ENCODE measurements around the gene PTGIR. TPM values are rescaled to one million over a fixed set of nuclear protein-coding genes. Genes with fewer than 3 reads are reported as not detected.
A peak's percentile ranks its signal among the peaks of the same experiment; 100 is the strongest.
"Not testable (repeated sequence)": the region's sequence is repeated elsewhere in the genome, so short reads cannot be mapped to it uniquely, and the experiment has no call there.

The PTGIR gene
- total RNA-seq, 1 experiment from 2014 or later = not detected

DNA sequence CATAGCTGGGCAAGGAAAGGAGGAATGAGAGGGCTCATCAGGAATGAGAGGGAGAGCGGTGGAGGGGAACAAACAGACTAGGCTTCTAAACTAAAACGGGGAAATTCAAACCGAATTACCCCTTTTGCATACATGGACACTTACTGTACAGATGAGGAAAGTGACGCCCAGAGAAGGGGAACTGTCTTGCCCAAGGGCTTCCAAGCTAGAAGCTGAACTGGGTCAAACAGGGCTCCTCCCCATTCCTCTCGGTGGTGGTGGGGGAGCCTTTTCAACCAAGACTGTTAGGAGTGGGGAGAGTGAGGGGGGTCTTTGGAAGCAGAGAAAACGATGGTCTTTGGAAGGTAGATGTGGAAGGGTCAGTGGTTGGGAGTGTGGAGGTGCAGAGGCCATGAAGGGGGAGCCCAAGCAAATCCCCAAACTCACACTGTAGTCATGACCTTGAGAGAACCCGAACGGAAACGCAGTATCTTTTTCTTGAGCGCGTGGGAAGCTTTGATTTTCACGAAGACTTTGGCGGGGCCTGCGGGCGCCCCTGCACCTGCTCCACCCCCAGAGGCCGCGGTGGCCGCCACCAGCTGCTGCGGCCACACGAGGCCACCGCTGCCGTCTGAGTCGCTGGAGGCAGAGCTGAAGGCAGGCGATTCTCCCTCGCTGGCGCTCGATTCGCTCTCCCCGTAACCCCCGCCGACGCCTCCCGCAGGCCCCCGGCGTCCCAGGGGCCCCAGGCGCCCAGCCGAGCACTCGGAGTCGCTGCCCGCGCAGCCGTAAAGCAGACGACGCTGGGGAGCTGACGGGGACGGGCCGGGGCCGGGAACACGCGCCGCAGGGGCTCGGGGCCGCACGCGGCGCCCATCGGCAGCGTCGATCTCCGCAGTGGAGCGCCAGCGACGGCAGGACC lies 23.4 kb upstream of the PTGIR start:
- Histone ChIP-seq H3K9me3 (peaks cover 4% of the 10 kb centered on the region), H3K27me3 (no peaks in the 10 kb centered on the region; the same call in 1 of the 2 replicates), H3K4me3 (no peak overlapping the region), H3K36me3 (no peaks in the 10 kb centered on the region)
- no peak for DNase-seq

DNA sequence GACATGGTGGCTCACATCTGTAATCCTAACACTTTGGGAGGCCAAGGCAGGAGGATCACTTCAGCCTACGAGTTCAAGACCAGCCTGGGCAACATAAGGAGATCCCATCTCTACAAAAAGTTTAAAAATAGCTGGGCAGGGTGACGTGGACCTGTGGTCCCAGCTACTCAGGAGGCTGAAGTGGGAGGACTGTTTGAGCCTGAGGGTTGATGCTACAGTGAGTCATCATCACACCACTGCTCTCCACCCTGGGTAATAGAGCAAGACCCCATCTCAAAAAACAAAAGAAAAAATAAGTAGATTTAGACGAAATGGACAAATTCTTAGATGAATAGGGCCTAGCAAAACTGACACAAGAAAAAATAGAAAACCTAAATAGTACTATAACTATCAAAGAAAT lies 21.5 kb upstream of the PTGIR start:
- Histone ChIP-seq H3K36me3 (no peaks in the 10 kb centered on the region), H3K9me3 (peaks cover 4% of the 10 kb centered on the region), H3K27me3 (no peaks in the 10 kb centered on the region; the same call in 1 of the 2 replicates), H3K4me3 (no peak overlapping the region)
- DNase-seq = no peak

DNA sequence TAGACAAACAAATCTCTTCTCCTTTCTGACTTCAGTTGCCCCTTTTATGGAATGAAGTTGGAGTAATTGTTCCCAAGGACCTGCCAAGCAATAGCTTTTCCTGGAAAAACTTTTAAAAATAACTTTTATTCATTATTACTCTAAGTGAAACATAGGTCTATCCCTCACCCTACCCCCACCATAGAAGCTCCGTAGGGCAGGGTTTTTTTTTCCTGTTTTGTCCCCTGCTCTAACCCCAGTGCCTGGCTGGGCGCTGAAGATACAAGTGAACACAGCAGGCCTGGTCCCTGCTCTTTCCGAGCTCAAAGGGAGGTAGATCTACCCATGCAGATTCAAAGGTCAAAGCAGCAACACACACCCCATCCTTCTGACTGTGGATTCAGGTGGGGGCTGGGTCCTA lies 19.8 kb upstream of the PTGIR start:
- Histone ChIP-seq H3K27me3 (peaks cover 3% of the 10 kb centered on the region), H3K4me3 (no peak overlapping the region), H3K36me3 (no peaks in the 10 kb centered on the region), H3K9me3 (peaks cover 4% of the 10 kb centered on the region)
- no peak for DNase-seq

DNA sequence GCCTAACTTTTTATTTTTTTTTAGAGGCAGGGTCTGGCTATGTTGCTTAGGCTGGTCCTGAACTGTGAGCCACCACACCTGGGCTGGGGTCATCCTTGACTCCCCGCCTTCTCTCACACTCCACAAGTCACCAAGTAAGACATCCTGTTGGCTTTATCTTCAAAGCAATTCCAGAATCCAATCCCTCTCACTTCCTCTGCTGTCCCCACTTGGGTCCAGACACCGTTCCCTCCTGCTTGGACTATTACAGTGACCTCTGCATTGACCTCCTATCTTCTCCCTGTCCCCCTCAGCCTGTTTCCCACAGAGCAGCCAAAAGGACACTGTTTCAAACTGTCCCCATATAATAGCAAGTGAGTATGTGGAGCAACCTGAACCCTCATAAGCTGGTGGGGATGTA lies 15.8 kb upstream of the PTGIR start:
- DNase-seq = no peak
- peaks cover 9% of the 10 kb centered on the region for H3K27me3 ChIP-seq
- no peaks in the 10 kb centered on the region for H3K9me3 ChIP-seq
- no peak overlapping the region for H3K4me3 ChIP-seq
- no peaks in the 10 kb centered on the region for H3K36me3 ChIP-seq

DNA sequence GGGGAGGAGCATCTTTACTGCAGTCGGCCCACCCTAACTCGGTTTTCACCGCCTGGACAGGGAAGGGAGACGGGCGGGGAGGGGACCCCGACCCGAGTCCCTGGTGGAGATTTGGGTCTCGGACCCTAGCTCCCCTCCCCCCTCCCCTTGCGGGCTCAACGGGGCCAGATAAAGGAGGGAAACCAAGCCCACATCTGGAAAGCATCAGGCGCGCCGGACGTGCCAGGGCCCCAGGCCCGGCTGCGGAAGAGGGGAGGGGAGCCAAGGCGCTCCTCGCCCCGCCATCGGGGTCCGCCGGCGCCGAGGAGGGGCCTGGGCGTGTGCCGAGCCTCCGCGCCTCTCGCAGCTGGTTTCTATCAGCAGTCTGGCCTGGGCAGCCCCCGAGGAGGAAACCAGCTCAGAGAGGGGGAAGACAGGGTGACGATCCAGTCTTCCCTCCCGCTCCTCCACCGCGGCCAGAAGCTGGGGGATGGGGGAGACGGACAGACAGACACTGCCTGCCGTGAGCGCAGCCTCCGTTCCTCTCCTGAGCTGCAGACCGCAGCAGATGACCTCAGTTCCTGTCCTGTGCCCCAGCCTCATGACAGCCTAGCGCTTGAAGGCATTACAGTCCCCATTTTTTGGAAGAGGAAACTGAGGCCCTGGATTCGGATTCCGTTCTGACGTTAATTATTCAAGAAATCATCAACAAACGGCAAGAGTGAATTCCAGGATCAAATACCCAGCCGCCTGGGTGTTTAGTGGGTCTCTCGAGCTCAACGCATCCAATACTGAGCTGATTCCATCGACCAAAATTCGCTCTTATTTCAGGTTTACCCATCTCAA lies 14.7 kb upstream of the PTGIR start:
- Histone ChIP-seq H3K9me3 (no peaks in the 10 kb centered on the region), H3K36me3 (no peaks in the 10 kb centered on the region), H3K27me3 (peaks cover 14% of the 10 kb centered on the region), H3K4me3 (peak overlapping the region; percentile 40)
- DNase-seq = peak; percentile 60

DNA sequence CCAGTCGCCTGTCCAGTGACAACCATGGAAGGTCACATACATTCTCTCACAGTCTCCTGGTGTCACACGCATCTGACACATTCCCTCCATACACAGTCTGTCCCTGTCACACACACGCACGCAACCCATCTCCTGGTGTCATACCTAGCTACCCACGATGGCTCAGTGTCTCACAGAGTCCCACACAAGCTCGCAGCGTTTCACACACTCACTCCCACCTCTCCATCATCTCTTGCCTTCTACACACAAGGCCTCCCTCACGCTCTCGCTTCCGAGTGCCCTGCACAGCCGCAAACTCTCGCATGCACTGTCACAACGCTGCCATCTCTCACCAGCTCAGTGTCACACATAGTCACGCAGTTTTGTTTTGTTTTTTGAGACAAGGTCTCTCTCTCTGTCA lies 12.3 kb upstream of the PTGIR start:
- no peak for DNase-seq
- no peaks in the 10 kb centered on the region for H3K9me3 ChIP-seq
- H3K4me3 ChIP-seq = no peak overlapping the region
- peaks cover 16% of the 10 kb centered on the region for H3K27me3 ChIP-seq
- H3K36me3 ChIP-seq = no peaks in the 10 kb centered on the region

DNA sequence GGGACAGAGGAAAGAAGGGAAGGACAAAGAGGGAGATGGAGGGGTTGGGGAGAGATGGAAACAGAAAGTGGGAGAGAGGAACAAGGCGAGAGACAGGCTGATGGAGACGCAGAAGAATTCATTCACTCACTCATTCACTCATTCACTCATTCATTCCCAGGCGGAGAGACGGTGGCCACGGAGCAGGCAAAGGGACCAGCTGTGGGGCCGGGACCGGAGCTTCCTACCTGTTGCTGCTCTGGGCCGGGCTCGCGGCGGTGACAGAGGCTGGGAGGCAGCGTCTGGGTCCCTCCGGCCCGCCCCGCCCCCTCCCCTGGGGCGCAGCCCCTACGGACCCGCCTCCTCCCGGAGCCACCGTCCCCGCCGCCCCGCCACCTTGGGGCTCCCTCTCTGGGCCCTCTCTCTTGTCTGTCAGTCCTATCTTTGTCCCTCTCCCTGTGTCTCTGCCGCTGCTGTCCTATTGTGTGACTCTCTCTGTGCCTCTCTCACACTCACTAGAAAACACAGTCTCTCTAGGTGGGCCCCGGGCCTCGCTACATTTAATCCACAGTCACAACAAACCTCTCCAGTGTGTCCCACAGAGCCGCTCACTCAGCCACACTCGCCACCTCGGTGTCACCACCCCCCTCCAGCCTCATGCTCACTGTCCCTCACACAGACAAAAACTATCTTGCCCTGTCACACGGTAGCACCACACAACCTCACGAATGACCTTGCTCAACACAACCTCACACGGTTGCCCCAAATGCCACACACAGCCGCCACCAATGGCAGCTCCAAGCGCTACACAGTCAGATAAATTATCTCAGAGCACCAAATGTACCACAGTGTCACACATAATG lies 11.3 kb upstream of the PTGIR start, which contains the start of gene GNG8:
Gene GNG8, minus strand, starts transcription at position 283 of the 842 bp plus-strand sequence. CDS start 1,520 bp downstream, outside the sequence.
- no peaks in the 10 kb centered on the region for H3K36me3 ChIP-seq
- DNase-seq = no peak
- H3K4me3 ChIP-seq = no peak within 1 kb of the TSS

DNA sequence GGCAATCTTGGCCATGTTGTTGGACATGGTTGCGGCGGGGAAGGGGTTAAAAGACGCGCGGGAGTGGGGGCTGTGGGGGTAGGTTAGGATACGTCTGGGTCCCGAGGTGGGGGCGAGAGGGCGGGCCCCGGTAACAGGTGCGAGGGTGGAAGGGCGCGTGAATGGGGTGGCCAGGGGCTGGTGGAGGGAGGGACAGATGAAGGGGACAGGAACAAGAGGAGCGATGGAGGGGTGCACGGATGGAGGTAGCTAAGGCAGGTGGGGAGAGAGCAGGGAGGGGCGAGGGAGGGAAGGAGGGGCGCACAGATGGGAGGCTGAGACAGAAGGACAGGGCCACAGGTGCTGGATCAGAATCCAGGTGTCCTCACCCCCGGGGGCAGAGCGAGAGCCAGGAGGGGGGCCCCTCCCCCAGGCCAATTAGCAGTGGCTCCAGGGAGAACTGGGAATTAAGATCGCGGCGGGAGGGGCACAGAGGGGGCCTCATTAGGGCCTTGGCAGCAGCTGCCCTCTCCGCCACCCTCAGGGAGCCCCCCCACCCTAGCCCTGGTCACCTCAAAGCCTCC lies 9.8 kb upstream of the PTGIR start:
- Histone ChIP-seq H3K4me3 (no peak overlapping the region), H3K36me3 (no peaks in the 10 kb centered on the region), H3K9me3 (no peaks in the 10 kb centered on the region), H3K27me3 (peaks cover 13% of the 10 kb centered on the region)
- no peak for DNase-seq

More for the DNA sequence above, 11.3 kb upstream of the PTGIR start, which contains the start of gene GNG8:
- peaks cover 16% of the 10 kb centered on the region for H3K27me3 ChIP-seq
- H3K9me3 ChIP-seq = no peaks in the 10 kb centered on the region

DNA sequence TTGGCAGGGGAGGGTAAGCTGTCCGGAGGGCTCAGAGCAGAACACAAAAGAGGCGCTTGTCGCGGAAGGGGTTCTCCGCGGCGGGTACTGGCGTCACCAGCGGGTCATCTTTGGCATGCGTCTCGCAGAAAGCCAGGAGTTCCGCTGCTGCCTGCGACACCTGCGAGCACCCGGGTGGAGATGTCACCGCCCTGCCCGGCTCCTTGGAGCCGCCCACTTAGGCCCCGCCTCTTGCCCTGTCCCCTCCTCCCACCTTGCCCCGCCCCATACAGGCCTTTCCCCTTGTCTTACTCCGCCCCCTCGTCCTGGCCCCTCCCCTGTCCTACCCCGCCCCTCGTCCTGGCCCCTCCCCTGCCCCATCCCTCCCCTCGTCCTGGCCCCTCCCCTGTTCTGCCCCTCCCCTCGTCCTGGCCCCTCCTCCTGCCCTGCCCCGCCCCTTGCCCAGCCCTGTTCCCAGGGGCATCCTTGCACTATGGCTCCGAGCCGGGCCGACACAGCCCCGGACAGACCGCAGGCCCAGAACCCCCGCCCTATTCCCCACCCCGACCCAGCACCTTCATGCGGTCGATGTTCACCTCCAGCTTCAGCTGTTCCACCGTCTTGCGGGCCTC lies 9.3 kb upstream of the PTGIR start:
- Histone ChIP-seq H3K36me3 (no peaks in the 10 kb centered on the region), H3K4me3 (no peak overlapping the region), H3K9me3 (no peaks in the 10 kb centered on the region), H3K27me3 (peaks cover 11% of the 10 kb centered on the region)
- DNase-seq = peak; percentile 59

DNA sequence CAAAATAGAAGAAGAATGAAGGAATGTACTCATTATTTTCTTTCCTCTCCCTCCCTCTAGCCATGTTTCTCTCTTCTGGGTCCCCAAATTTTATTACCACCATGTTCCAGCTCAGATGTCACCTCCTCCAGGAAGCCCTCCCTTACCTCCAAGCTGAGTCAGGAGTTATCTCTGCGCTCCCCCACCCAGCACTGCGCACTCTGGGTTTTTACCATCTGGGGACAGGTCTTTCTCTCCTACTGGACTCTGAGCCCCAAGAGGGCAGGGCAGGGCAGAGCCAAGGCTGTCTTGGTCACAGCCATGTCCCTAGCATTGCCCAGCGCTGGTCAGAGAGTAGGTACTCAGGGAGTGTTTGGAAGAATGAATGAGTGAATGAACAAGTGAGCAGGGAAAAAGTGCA lies 8.2 kb upstream of the PTGIR start:
- H3K9me3 ChIP-seq = no peaks in the 10 kb centered on the region

DNA sequence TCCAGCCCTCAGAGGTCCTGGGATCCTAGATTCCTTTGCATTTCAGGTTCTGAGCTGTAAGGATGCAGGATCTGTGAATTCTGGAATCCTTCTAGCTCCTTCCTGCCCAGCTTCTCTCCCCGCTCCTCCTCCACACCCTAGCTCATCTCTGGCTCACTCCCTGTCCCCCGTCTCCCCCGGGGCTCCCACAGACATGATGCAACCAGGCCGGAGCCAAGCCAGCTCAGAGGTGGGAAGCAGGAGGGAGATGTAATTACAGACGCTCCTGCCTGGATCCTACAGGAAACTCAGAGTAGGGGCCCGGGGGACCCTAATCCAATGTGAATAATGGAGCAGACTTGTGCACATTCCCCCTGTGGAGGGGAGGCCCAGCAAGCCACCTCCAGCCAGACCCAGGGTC lies 6.6 kb upstream of the PTGIR start:
- Histone ChIP-seq H3K4me3 (no peak overlapping the region), H3K36me3 (no peaks in the 10 kb centered on the region), H3K27me3 (peaks cover 7% of the 10 kb centered on the region), H3K9me3 (no peaks in the 10 kb centered on the region)
- no peak for DNase-seq

More for the DNA sequence above, 8.2 kb upstream of the PTGIR start:
- Histone ChIP-seq H3K27me3 (peaks cover 10% of the 10 kb centered on the region), H3K4me3 (no peak overlapping the region), H3K36me3 (no peaks in the 10 kb centered on the region)
- no peak for DNase-seq

DNA sequence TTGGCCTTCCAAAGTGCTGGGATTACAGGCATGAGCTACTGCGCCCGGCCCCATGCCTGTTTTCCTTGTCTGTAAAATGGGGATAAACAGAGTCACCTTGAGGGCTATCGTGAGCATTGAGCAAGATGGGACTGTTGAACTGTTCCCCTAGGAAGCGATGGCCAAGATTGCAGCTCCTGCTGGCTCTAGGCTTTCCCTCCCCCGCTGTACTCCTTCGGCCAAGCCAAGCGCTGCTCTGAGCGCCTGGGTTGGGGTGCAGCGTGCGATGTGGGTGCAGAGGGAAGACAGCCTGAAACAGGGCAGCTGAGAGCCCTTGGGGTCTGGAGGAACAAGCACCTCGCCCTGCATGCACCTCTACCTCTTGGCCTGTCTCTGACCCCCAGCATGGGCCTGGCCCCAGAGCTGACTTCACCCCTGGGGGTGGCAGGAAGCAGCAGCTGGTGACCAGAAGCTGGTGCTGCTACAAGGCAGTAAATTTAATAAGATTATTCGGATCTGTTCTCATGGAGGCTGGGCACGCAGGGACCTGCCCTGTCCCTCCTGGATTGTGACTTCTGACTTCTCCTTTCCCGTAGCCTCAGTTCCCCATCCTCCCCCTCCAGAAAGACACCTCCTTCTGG lies 5.8 kb upstream of the PTGIR start:
- Histone ChIP-seq H3K9me3 (no peaks in the 10 kb centered on the region), H3K36me3 (no peaks in the 10 kb centered on the region), H3K4me3 (no peak overlapping the region), H3K27me3 (peaks cover 7% of the 10 kb centered on the region)
- DNase-seq = no peak

DNA sequence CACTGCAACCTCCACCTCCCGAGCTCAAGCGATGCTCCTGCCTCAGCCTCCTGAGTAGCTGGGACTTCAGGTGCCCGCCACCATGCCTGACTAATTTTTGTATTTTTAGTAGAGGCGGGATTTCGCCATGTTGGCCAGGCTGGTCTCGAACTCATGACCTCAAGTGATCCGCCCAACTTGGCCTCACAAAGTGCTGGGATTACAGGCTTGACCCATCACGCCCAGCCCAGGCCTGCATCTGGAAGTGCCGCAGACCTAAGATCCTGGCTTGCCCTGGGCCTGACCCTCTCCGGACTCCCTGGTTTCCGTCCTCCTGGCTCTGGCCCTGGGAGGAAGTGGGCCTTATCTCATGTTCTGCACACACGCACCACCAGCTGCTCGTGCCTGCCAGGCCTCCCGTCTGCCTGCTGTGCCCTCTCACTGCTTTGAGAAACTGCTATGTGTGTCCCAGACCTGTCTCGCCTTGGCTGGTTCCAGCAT lies 4.7 kb upstream of the PTGIR start:
- peaks cover 2% of the 10 kb centered on the region; the same call in 1 of the 2 replicates for H3K27me3 ChIP-seq

DNA sequence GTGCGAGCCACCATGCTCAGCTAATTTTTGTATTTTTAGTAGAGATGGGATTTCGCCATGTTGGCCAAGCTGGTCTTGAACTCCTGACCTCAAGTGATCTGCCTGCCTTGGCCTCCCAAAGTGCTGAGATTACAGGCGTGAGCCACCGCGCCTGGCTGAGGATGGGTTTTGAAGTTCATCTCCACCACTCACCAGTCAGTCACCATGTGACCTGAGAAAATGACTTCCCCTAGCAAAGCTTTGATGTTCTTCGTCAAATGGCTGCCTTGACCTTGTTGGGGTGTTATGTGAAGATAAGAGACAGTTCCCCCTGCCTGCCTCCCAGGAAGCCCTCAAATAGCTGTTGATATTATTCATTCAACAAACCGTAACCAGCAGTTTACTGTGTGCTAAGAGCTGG lies 4.1 kb upstream of the PTGIR start:
- not testable (repeated sequence) for H3K9me3 ChIP-seq, H3K4me3 ChIP-seq, H3K27me3 ChIP-seq, H3K36me3 ChIP-seq, DNase-seq

More for the DNA sequence above, 4.7 kb upstream of the PTGIR start:
- no peaks in the 10 kb centered on the region for H3K36me3 ChIP-seq
- DNase-seq = no peak
- H3K4me3 ChIP-seq = no peak overlapping the region
- H3K9me3 ChIP-seq = no peaks in the 10 kb centered on the region

DNA sequence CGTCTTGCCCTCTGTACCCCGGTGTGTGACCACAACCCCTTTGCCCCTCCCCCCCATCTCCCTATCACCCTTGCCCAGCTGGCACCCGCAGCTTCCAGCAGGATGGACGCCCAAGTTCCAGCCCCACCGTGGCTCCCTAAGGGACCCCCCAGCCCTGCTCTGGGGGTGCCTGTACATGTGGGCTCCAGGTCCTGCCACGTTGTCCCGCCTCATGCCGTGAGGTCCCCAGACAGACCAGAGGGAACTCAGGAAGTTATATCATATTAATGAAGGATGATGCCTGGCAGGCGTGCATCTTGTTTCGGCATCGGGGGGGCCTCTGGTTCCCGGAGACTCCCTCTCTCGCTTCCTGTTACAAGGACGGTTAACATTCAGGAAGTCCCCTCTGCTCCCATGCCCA lies 1.6 kb upstream of the PTGIR start:
- H3K9me3 ChIP-seq = no peaks in the 10 kb centered on the region
- no peak for DNase-seq
- no peak overlapping the region for H3K4me3 ChIP-seq
- no peaks in the 10 kb centered on the region for H3K36me3 ChIP-seq
- H3K27me3 ChIP-seq = no peaks in the 10 kb centered on the region

Measured in MG63 (cell line).